Measurements from ENCODE around the gene GPLD1. TPM values are rescaled to one million over a fixed set of nuclear protein-coding genes. Genes with fewer than 3 reads are reported as not detected.

Gene GPLD1
- total RNA-seq, 4 donors from 2014 or later, result 0.27 to 1.9 (median 0.64) TPM

DNA sequence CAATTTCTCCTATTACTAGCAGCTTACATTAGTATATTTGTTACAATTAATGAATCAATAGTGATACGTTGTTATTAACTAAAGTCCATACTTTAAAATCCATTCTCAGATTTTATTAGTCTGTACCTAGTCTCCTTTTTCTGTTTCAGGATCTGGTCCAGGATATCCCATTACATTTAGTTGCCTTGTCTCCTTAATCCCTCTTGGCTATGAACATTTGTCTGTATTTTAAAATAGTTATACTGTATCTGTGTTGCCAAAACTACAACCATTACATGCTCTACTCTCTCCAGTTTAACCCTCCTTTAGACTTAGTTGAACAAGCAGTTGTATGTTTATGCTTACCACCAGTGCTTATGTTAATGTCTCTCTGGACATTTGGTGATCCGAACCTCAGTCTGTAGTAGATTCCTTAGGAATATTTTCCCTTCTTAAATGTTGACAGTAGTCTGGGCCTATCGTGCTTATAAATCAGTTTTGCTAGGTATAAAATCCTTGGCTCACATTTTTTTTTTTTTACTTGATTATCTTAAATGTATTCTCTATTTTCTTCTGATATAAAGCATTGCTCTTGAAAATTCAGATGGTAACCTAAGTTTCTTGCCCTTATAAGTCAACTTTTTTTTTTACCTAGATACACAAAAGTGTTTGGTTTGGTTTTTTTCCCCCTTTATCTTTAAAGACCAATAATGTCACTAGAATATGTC is 17.6 kb upstream of the GPLD1 start:
- Histone ChIP-seq H3K27ac (no peak overlapping the region), H3K4me1 (no peaks in the 10 kb centered on the region), H3K36me3 (peaks cover 0 to 50% (median 0%) of the 10 kb centered on the region in 3 donors), H3K27me3 (no peaks in the 10 kb centered on the region), H3K9me3 (no peaks in the 10 kb centered on the region), H3K4me3 (no peak overlapping the region)
- 89 to 100% methylated on average over 3 of the region's 3 CpGs for WGBS, 2 donors
- no peak for DNase-seq
- TF ChIP-seq POLR2A (IDR thresholded peaks at IDR 0.05), result no peak
- TF ChIP-seq, protein P1, sequence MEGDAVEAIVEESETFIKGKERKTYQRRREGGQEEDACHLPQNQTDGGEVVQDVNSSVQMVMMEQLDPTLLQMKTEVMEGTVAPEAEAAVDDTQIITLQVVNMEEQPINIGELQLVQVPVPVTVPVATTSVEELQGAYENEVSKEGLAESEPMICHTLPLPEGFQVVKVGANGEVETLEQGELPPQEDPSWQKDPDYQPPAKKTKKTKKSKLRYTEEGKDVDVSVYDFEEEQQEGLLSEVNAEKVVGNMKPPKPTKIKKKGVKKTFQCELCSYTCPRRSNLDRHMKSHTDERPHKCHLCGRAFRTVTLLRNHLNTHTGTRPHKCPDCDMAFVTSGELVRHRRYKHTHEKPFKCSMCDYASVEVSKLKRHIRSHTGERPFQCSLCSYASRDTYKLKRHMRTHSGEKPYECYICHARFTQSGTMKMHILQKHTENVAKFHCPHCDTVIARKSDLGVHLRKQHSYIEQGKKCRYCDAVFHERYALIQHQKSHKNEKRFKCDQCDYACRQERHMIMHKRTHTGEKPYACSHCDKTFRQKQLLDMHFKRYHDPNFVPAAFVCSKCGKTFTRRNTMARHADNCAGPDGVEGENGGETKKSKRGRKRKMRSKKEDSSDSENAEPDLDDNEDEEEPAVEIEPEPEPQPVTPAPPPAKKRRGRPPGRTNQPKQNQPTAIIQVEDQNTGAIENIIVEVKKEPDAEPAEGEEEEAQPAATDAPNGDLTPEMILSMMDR (IDR thresholded peaks at IDR 0.05), result no peak
- intact Hi-C loops (cut with DNase I), result no loop called here

DNA sequence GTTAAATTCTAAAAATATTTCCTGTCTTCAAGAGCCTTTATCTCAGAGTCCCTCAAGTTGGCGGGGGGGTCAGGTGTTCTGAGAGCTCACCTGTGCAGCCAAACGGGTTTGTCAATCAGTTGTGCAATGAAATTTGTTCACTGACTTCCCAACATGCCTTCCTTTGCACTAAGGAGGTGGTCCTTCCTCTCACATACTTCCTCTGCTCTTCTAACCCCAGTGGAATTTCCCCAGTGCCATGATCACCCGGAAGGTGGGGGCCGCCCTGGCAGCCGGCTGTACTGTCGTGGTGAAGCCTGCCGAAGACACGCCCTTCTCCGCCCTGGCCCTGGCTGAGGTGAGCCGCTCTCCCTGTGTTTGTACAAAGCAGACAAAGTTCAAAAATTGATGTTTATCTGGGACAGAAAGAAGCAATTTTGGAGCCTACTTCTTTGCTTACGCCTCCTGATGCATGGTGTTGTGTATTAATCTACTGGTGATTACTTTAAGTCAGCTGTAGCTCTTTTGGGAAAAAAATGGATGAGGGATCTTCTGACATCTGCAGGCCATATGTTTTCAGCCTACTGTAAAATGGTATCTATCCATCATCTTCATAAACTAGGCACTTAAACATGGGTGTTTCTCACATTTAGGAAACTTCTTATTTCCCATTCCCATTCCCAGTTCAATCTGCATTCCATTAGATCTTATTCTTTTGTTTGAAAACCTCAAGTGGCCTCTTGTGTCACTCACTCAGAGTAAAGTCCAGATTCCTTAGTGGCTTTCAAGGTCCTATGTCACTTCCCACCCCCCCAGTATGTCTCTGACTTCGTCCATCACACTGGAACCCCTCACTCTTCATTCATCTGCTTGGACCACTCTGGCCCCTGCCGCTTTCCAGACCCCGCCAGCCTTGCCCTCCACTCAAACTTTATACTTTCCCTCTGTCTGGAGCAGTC is 15.5 kb upstream of the GPLD1 start:
- Histone ChIP-seq H3K27me3 (no peaks in the 10 kb centered on the region), H3K4me1 (no peaks in the 10 kb centered on the region)
- 76 to 81% methylated on average over 7 to 13 of the region's 14 CpGs for WGBS, 2 donors

DNA sequence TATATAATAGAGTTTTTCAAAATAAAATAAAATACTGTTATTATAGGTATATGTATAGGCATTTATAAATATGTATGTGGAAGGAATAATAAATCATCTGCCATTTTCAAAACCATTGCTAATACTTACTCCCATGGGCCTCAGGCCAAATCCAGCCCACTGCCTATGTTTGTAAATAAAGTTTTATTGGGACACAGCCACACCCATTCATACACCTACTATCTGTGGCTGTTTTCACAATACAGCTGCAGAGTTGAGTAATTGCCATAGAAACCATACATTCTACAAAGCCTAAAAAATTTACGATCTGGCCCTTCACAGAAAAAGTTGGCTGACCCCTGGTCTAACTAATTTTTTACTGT is 14.9 kb upstream of the GPLD1 start:
- no peak overlapping the region for H3K27ac ChIP-seq
- H3K36me3 ChIP-seq, result peaks cover 0 to 49% (median 0%) of the 10 kb centered on the region in 3 donors
- intact Hi-C loops (cut with DNase I), result no loop called here
- TF ChIP-seq, protein P1 (IDR thresholded peaks at IDR 0.05), result no peak
- TF ChIP-seq POLR2A (IDR thresholded peaks at IDR 0.05), result no peak
- H3K9me3 ChIP-seq, result no peaks in the 10 kb centered on the region
- 88 to 100% methylated on average over 1 of the region's 1 CpG for WGBS, 2 donors
- DNase-seq, result no peak
- H3K4me3 ChIP-seq, result no peak overlapping the region
- no peaks in the 10 kb centered on the region for H3K27me3 ChIP-seq
- no peaks in the 10 kb centered on the region for H3K4me1 ChIP-seq

More for the DNA sequence above, 15.5 kb upstream of the GPLD1 start:
- intact Hi-C loops (cut with DNase I), result no loop called here
- Histone ChIP-seq H3K27ac (no peak overlapping the region), H3K36me3 (peaks cover 0 to 50% (median 0%) of the 10 kb centered on the region in 3 donors), H3K9me3 (no peaks in the 10 kb centered on the region), H3K4me3 (no peak overlapping the region)
- no peak for TF ChIP-seq POLR2A (IDR thresholded peaks at IDR 0.05)
- TF ChIP-seq, protein P1 (IDR thresholded peaks at IDR 0.05), result no peak
- no peak for DNase-seq

DNA sequence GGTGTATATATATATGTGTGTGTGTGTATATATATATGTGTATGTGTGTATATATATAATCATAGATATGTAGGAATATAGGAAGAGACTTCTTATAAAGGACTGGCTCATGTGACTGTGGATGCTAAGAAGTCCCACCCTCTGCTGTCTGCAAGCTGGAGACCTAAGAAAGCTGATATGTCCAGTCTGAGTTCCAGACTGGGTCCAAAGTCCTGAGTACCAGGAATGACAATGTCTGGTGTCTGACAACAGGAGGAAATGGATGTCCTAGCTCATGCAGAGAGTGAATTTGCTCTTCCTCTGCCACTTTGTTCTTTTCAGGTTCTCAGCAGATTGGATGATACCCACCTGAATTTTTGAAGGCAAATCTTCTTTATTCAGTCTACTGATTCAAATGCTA is 12.5 kb upstream of the GPLD1 start:
- no peak overlapping the region for H3K27ac ChIP-seq
- no peaks in the 10 kb centered on the region for H3K4me1 ChIP-seq
- H3K4me3 ChIP-seq, result no peak overlapping the region
- peaks cover 0 to 39% (median 0%) of the 10 kb centered on the region in 3 donors for H3K36me3 ChIP-seq
- H3K27me3 ChIP-seq, result no peaks in the 10 kb centered on the region
- no peak for TF ChIP-seq POLR2A (IDR thresholded peaks at IDR 0.05)
- TF ChIP-seq, protein P1 (IDR thresholded peaks at IDR 0.05), result no peak
- intact Hi-C loops (cut with DNase I), result no loop called here
- no peaks in the 10 kb centered on the region for H3K9me3 ChIP-seq
- DNase-seq, result no peak

DNA sequence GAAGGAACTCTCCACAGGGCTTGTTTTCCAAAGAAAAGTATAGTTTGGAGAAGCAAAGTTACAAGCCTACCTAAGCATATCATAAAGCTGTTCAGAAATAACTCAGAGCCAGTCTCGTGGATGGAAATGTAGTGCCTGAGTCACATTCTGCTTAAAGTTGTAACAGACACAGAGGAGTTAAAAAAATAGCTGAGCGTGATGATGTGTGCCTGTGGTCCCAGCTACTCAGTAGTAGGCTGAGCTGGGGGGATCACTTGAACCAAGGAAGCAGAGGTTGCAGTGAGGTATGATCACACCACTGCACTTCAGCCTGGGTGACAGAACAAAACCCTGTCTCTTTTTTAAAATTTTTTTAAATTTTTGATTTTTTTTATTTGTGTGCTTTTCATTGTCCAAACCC is 12.0 kb upstream of the GPLD1 start:
- Histone ChIP-seq H3K27ac (no peak overlapping the region), H3K9me3 (no peaks in the 10 kb centered on the region), H3K4me1 (peaks cover 0 to under 1% (median 0%) of the 10 kb centered on the region in 3 donors), H3K36me3 (peaks cover 0 to 36% (median 0%) of the 10 kb centered on the region in 3 donors), H3K4me3 (no peak overlapping the region), H3K27me3 (no peaks in the 10 kb centered on the region)
- WGBS, 2 donors, result 70 to 75% methylated on average over 2 of the region's 2 CpGs
- no peak for TF ChIP-seq POLR2A (IDR thresholded peaks at IDR 0.05)
- TF ChIP-seq, protein P1 (IDR thresholded peaks at IDR 0.05), result no peak
- no peak for DNase-seq
- intact Hi-C loops (cut with DNase I), result no loop called here
